HG02973 (cell line): ENCODE measurements around the gene PPTC7.
"Not testable (repeated sequence)": the region's sequence is repeated elsewhere in the genome, so short reads cannot be mapped to it uniquely, and the experiment has no call there.

Experiments
- ATAC-seq: cut with Tn5 transposase; IDR thresholded peaks from one replicate; pipeline ENCODE4 v1.9.1; 2021; ENCODE audit warnings: moderate library complexity; ENCODE audit not compliant: unreplicated experiment

Gene PPTC7

GRCh38 chr12:110562386-110562785 lies 20.7 kb downstream of the PPTC7 start:
- ATAC-seq = not testable (repeated sequence)

- ATAC-seq = no peak
Measured at GRCh38 chr12:110561471-110562201, 21.5 kb downstream of the PPTC7 start.

- ATAC-seq = no peak
Measured at GRCh38 chr12:110560946-110561345, 22.2 kb downstream of the PPTC7 start.

- no peak for ATAC-seq
Measured at GRCh38 chr12:110560048-110560447, 23.1 kb downstream of the PPTC7 start.

- ATAC-seq = not testable (repeated sequence)
Measured at GRCh38 chr12:110558945-110559344, 24.2 kb downstream of the PPTC7 start.

GRCh38 chr12:110557300-110557699 lies 25.8 kb downstream of the PPTC7 start:
- ATAC-seq = no peak

GRCh38 chr12:110556705-110557104 lies 26.4 kb downstream of the PPTC7 start:
- no peak for ATAC-seq

GRCh38 chr12:110555577-110556406 lies 27.3 kb downstream of the PPTC7 start:
- ATAC-seq = no peak

- ATAC-seq = no peak
Measured at GRCh38 chr12:110554184-110554583, 28.9 kb downstream of the PPTC7 start.

GRCh38 chr12:110550981-110551380 lies 32.1 kb downstream of the PPTC7 start:
- ATAC-seq = no peak

- no peak for ATAC-seq
Measured at GRCh38 chr12:110549716-110550115, 33.4 kb downstream of the PPTC7 start.

- ATAC-seq = no peak
Measured at GRCh38 chr12:110548678-110549077, 34.4 kb downstream of the PPTC7 start.

GRCh38 chr12:110547090-110547489 lies 36.0 kb downstream of the PPTC7 start:
- ATAC-seq = no peak

- ATAC-seq = no peak
Measured at GRCh38 chr12:110546339-110546738, 36.8 kb downstream of the PPTC7 start.

GRCh38 chr12:110545812-110546211 lies 37.3 kb downstream of the PPTC7 start:
- ATAC-seq = no peak

- ATAC-seq = not testable (repeated sequence)
Measured at GRCh38 chr12:110545259-110545658, 37.9 kb downstream of the PPTC7 start.

- ATAC-seq = no peak
Measured at GRCh38 chr12:110543965-110544364, 39.2 kb downstream of the PPTC7 start.

- no peak for ATAC-seq
Measured at GRCh38 chr12:110543252-110543959, 39.7 kb downstream of the PPTC7 start.

GRCh38 chr12:110540048-110540447 lies 43.1 kb downstream of the PPTC7 start:
- no peak for ATAC-seq

- ATAC-seq = no peak
Measured at GRCh38 chr12:110538869-110539622, 44.1 kb downstream of the PPTC7 start.
